Measurements from ENCODE around the gene C8B. TPM values are rescaled to one million over a fixed set of nuclear protein-coding genes. Genes with fewer than 3 reads are reported as not detected.

The C8B gene
- polyA plus RNA-seq, 3 donors, result 0.28 TPM; not detected in 2

DNA sequence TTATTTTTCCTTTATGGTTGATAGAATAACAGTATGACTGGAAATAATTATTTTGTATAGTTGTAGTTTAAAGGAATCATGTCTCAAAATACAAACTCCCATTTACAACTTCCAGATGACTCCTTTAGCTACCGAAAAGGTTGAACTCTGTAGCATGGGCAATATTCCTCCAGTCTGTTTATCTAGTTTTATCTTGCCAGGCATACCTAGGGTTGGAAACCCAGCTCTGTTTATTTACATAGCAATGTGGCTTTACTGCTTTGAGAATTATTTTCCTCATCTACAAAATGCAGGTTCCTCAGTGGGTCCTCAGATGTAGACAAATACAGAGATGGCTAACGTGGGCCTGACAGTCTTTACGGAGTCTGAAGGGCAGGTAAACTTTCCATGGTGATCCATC is 60.1 kb downstream of the C8B start:
- no peak for DNase-seq (ENCODE audit: low read depth in 3 of 3, low spot score in 2 of 3)

DNA sequence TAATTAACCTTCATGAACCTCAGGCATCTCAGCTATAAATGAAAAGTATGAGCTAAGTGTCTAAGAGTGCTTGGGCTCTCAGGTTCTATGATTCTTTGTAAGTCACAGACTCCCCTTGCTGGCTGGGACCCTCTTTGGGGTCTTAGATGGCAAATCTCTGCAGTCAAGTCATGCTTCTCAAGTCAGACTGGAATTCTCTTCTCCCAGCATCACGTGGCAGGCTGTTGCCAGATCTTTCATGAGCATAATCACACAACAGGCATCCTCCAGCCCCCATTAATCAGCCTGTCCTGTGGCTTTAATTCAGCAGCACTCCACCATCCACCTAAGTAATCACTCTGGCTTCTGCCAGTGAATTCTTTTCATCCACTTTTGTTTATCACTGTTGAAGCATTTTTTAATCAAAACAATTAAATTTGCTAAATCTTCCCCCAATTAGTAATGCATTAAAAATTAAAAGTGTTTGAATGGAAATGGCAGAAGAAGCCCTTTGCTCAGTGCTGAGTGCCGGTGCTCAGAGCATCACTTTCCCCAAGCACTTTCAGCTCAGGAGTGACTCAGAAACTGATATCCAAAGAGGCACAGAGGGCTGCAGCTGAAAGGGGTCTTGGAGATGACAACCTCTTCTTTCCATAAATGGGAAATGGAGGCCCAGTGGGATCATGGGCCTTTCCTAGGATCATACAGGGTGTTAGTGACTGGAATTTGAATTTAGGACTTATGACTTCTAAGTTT is 61.0 kb downstream of the C8B start:
- no peak for DNase-seq (ENCODE audit: low read depth in 3 of 3, low spot score in 2 of 3)

DNA sequence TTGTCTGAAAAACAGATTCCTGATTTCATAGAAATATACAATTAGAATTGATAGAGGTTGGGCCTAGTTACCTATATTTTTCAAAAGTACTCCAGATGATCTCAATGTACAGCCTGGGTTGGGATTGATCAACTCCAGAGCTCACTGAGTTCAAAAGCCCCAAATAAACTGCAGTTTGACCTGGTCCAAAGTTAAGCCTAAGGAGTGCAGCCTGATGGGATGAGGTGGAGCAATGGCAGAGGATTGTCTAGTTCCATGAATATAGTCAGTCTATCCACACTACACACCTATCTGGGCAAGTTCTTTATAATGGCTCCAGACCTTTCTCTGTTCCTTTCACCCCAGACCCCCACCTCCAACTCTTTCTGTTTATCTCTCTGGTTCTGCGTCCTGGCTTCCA is 62.0 kb downstream of the C8B start:
- DNase-seq (ENCODE audit: low read depth in 3 of 3, low spot score in 2 of 3), result no peak

DNA sequence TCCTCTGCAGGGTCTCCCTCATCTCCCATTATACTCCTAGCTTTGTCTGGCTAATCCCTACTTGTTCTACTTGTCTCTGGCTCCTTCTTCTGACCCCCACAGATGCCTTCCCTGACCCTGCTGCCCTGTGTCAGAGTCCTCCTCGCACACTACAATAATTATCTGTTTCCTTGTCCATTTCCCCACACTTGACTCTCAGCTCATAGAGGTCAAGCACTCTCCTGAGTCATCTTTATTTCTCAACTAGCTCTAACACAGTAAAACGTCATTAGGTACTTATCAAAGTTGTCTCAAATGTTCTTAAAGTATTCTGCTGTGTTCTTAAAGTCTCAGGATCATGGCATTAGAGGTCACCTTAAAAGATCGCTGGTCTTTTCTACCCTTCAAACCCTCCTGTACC is 64.1 kb downstream of the C8B start:
- DNase-seq (ENCODE audit: low read depth in 3 of 3, low spot score in 2 of 3), result no peak

DNA sequence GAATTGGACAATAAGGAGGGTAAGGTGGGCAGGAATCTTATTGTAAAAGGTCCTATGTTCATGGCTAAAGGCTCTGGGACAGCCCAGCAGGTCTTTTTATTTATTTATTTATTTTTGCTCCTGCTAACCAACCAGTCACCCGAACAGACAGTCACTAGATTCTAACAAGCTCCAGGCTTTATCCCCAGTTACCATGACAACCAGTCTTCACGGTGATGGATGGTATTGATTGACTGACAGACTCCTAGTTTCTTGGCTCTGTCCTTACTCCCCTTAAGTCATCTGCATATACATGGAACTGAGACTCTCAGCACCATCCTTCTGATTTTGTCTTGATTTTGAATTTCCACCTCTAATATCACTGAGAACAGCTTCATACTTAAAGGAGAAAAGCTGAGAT is 66.9 kb downstream of the C8B start:
- DNase-seq (ENCODE audit: low read depth in 3 of 3, low spot score in 2 of 3), result no peak

DNA sequence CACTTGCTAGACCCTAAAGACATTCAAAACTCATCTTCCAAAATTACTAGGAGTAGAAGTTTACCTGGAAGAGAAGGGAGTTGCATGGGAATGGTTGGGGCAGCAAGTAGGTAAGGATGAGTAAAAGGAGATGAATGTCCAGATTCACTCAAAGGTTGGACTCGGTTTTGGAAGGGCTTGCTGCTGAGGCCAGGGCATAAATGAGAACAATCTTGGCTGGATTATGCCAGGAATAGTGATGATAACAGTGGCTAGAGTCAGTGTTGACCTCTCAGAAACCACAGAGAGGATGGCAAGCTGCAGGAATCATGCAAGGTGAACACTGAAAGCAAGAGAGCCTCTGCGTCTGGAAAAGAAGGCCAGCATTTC is 67.8 kb downstream of the C8B start:
- no peak for DNase-seq (ENCODE audit: low read depth in 3 of 3, low spot score in 2 of 3)

DNA sequence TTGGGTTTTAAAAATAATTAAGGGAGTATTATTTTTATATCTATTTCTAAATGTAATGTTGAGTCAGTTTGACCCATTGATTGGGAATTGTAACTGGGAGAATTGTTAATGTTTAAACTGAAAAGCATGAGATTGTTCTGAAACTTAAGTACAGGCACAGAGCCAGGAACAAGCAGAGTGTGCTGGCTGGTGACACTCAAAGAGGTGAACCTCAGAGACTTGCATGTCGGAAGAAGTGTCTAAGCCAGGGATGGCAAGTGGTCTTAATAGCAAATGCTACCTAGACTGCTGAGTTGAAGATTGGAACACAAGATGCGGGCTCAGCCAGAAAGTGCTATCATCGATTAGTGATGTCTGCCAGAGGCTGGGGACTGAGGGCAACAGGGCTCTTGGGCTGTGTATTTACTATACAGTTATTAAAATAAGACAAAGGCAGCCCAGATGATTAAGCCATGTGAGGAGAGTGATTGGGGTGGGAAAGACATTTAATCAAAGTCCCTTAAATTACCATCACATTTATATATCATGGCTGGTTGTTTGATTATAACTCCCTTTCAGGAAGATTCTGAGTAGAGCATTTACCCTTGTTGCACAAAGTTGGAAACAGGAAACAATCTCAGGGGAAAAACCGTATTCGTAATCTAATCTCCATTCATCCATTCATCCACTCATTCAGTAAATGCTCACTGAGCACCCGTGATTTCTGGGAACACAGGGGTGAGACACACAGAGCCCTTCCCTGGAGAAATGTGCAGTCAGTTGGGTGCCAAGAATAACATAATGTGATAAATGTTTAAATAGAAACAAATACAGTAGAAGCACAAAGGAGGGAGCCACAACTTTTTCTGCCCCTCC is 68.4 kb downstream of the C8B start:
- DNase-seq (ENCODE audit: low read depth in 3 of 3, low spot score in 2 of 3), result no peak

DNA sequence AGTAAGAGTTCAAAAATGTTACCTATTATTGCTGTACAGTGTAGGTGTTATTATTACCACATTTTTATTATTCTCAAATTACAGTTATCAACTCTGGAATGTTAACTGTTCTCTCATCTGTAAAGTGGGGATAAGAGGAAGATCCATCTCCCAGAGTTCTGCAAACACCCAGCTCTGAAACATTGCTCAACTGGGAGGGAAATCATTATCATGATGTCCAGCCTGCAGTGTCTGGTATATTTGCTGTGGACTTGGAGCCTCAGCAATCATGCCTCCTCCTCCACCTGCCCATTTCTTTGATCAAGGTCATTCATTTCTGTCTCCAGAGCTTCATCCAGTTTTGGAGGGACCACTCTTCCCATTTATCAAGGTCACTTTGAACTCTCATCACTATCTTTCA is 71.8 kb downstream of the C8B start:
- no peak for DNase-seq (ENCODE audit: low read depth in 3 of 3, low spot score in 2 of 3)

DNA sequence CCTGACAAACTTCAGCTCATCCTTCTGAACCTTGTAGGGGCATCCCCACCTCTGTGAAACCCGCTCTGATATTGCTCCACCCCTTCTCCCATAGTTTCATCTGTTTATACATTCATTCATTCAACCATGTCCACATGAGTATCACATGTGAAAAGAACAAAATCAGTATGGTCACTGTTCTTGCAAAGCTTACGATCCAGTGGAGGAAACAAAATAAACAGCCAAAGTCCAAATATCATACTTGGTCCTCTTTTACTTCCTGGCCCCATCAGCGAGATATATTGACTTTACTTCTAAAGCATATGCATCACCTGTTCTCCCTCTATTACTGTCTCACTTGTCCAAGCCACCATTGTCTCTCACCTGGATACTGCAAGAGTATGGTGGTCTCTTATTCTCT is 75.6 kb downstream of the C8B start:
- no peak for DNase-seq (ENCODE audit: low read depth in 3 of 3, low spot score in 2 of 3)

DNA sequence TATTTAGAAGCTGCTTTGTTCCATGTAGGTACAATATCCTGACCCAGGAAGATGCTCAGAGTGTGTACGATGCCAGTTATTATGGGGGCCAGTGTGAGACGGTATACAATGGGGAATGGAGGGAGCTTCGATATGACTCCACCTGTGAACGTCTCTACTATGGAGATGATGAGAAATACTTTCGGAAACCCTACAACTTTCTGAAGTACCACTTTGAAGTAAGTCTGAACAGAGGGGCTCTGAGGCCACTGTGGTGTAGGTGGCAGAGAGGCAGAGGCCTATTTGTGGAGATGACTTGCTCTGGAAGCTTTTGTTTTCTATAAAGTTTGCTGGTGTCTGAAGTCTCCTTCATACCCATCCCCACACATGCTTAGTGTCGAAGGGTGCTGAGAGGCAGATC is 84.4 kb downstream of the C8B start:
- DNase-seq (ENCODE audit: low read depth in 3 of 3, low spot score in 2 of 3), result no peak

DNA sequence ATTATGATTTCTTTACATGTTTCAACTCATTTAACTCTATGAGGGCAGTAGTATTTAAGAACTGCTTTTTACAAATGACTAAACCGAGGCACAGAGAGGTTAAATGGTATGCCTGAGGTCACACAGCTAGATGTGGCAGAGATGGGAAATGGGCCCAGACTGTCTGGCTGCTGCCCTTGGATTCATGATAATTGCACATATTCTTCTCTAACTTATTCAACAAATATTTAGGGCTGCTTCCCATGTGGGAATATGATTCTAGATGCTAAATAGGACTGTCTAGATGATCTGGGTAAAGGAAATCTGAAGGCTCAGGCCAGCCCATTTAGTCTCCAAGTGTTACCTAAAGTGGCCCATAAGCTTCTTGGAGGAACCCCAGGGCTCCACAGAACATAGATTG is 85.0 kb downstream of the C8B start:
- no peak for DNase-seq (ENCODE audit: low read depth in 3 of 3, low spot score in 2 of 3)

Other genes starting within 250 kb of the C8B start
- 1 to 10 TPM in 1 of 3 donors, under 1 TPM in 2; 0.72 to 1.2 (median 0.81) TPM for gene FYB2, start 146.6 kb downstream of the C8B start, polyA plus RNA-seq (ENCODE audit: insufficient read length in 3 of 3)
- gene C8A, start 111.2 kb downstream of the C8B start, polyA plus RNA-seq (ENCODE audit: insufficient read length in 3 of 3), result not detected